ENCODE results near the gene GALNT14.

The GALNT14 gene

GRCh38 chr2:31008561-31009114 lies 129.6 kb downstream of the GALNT14 start:
- no peak for DNase-seq (ENCODE audit: low read depth in 2 of 2)

GRCh38 chr2:31004257-31004656 lies 134.0 kb downstream of the GALNT14 start:
- DNase-seq (ENCODE audit: low read depth in 2 of 2), result no peak

- no peak for DNase-seq (ENCODE audit: low read depth in 2 of 2)
Measured at GRCh38 chr2:31003749-31004148, 134.5 kb downstream of the GALNT14 start.

- DNase-seq (ENCODE audit: low read depth in 2 of 2), result no peak
Measured at GRCh38 chr2:31002537-31003150, 135.6 kb downstream of the GALNT14 start.

GRCh38 chr2:31000970-31001369 lies 137.3 kb downstream of the GALNT14 start:
- no peak for DNase-seq (ENCODE audit: low read depth in 2 of 2)

- no peak for DNase-seq (ENCODE audit: low read depth in 2 of 2)
Measured at GRCh38 chr2:30998672-30999071, 139.6 kb downstream of the GALNT14 start.

- DNase-seq (ENCODE audit: low read depth in 2 of 2), result no peak
Measured at GRCh38 chr2:30997979-30998378, 140.3 kb downstream of the GALNT14 start.

- no peak for DNase-seq (ENCODE audit: low read depth in 2 of 2)
Measured at GRCh38 chr2:30994227-30995056, 143.8 kb downstream of the GALNT14 start.

- DNase-seq (ENCODE audit: low read depth in 2 of 2), result no peak
Measured at GRCh38 chr2:30992781-30993180, 145.5 kb downstream of the GALNT14 start.

- no peak for DNase-seq (ENCODE audit: low read depth in 2 of 2)
Measured at GRCh38 chr2:30990671-30991070, 147.6 kb downstream of the GALNT14 start.

- no peak for DNase-seq (ENCODE audit: low read depth in 2 of 2)
Measured at GRCh38 chr2:30990176-30990575, 148.1 kb downstream of the GALNT14 start.

GRCh38 chr2:30989746-30990145 lies 148.5 kb downstream of the GALNT14 start:
- no peak for DNase-seq (ENCODE audit: low read depth in 2 of 2)

GRCh38 chr2:30987566-30987965 lies 150.7 kb downstream of the GALNT14 start:
- DNase-seq (ENCODE audit: low read depth in 2 of 2), result no peak

GRCh38 chr2:30986231-30986580 lies 152.0 kb downstream of the GALNT14 start:
- DNase-seq (ENCODE audit: low read depth in 2 of 2), result no peak

GRCh38 chr2:30985493-30986230 lies 152.6 kb downstream of the GALNT14 start:
- DNase-seq (ENCODE audit: low read depth in 2 of 2), result no peak

GRCh38 chr2:30984148-30984547 lies 154.1 kb downstream of the GALNT14 start:
- DNase-seq (ENCODE audit: low read depth in 2 of 2), result no peak

- DNase-seq (ENCODE audit: low read depth in 2 of 2), result no peak
Measured at GRCh38 chr2:30981510-30981909, 156.7 kb downstream of the GALNT14 start.

- DNase-seq (ENCODE audit: low read depth in 2 of 2), result no peak
Measured at GRCh38 chr2:30981096-30981495, 157.1 kb downstream of the GALNT14 start.

- no peak for DNase-seq (ENCODE audit: low read depth in 2 of 2)
Measured at GRCh38 chr2:30979822-30980245, 158.4 kb downstream of the GALNT14 start.

GRCh38 chr2:30978854-30979253 lies 159.4 kb downstream of the GALNT14 start:
- DNase-seq (ENCODE audit: low read depth in 2 of 2), result no peak

GRCh38 chr2:30978044-30978443 lies 160.2 kb downstream of the GALNT14 start:
- DNase-seq (ENCODE audit: low read depth in 2 of 2), result no peak

GRCh38 chr2:30975156-30975555 lies 163.1 kb downstream of the GALNT14 start:
- DNase-seq (ENCODE audit: low read depth in 2 of 2), result no peak

Measured in activated CD8-positive, alpha-beta memory T cell treated with anti-CD3 and anti-CD28 coated beads for 4 hours (primary cell).